Stimulated activated CD8-positive, alpha-beta memory T cell treated with anti-CD3 and anti-CD28 coated beads, Interleukin-7, amount 100 ng/mL, for 24 hours (primary cell): ENCODE measurements around the gene AVPR2.

Source experiments
- DNase-seq: peaks from one replicate; pipeline ENCODE4 v3.0.0-alpha.2; 2020; ENCODE audit warnings: low read depth

The AVPR2 gene

GRCh38 chrX:153885968-153886903 is 18.2 kb upstream of the AVPR2 start, which contains the start of gene L1CAM:
Gene L1CAM (minus strand): TSS chrX:153886173. CDS start chrX:153875836, 10,337 bp downstream.
- no peak for DNase-seq

- DNase-seq, result no peak
Observed at GRCh38 chrX:153886915-153887314, 17.6 kb upstream of the AVPR2 start.

GRCh38 chrX:153887385-153887784 is 17.1 kb upstream of the AVPR2 start:
- no peak for DNase-seq

- no peak for DNase-seq
Observed at GRCh38 chrX:153888344-153888743, 16.1 kb upstream of the AVPR2 start.

- no peak for DNase-seq
Observed at GRCh38 chrX:153889123-153889522, 15.3 kb upstream of the AVPR2 start.

GRCh38 chrX:153897899-153898298 is 6.6 kb upstream of the AVPR2 start:
- DNase-seq, result no peak

- no peak for DNase-seq
Observed at GRCh38 chrX:153900831-153901752, 3.4 kb upstream of the AVPR2 start.

- no peak for DNase-seq
Observed at GRCh38 chrX:153901753-153902140, 2.7 kb upstream of the AVPR2 start.

- no peak for DNase-seq
Observed at GRCh38 chrX:153902385-153902784, 2.1 kb upstream of the AVPR2 start.

GRCh38 chrX:153903238-153903980 is 1.1 kb upstream of the AVPR2 start:
- DNase-seq, result no peak

- no peak for DNase-seq
Observed at GRCh38 chrX:153905481-153906095, 1.1 kb downstream of the AVPR2 start.

GRCh38 chrX:153906126-153906917 is 1.8 kb downstream of the AVPR2 start:
- no peak for DNase-seq

- no peak for DNase-seq
Observed at GRCh38 chrX:153907456-153907855, 3.0 kb downstream of the AVPR2 start.

- no peak for DNase-seq
Observed at GRCh38 chrX:153908219-153908860, 3.9 kb downstream of the AVPR2 start.

- DNase-seq, result no peak
Observed at GRCh38 chrX:153909024-153909979, 4.8 kb downstream of the AVPR2 start.

- DNase-seq, result no peak
Observed at GRCh38 chrX:153909980-153910360, 5.5 kb downstream of the AVPR2 start.

GRCh38 chrX:153910446-153910845 is 6.0 kb downstream of the AVPR2 start:
- no peak for DNase-seq

- DNase-seq, result no peak
Observed at GRCh38 chrX:153911798-153912197, 7.3 kb downstream of the AVPR2 start.

- no peak for DNase-seq
Observed at GRCh38 chrX:153913211-153913610, 8.7 kb downstream of the AVPR2 start.
